Measurements from ENCODE around the gene ATP5PB.

- TF ChIP-seq POLR2A (IDR thresholded peaks at IDR 0.05) (no peak), CTCF (IDR thresholded peaks at IDR 0.05) (no peak), POLR2AphosphoS5 (IDR thresholded peaks at IDR 0.05; ENCODE audit: insufficient read depth in 1 of 2, low read depth in 1 of 2) (no peak)
These were observed 20.3 kb downstream of the ATP5PB start for GRCh38 chr1:111469539-111469938.

Data from vagina (tissue), 2 donors.